DMS153 (cell line): Measurements from ENCODE around the gene PLAC8.
A peak's percentile ranks its signal among the peaks of the same experiment; 100 is the strongest.
"Not testable (repeated sequence)": the region's sequence is repeated elsewhere in the genome, so short reads cannot be mapped to it uniquely, and the experiment has no call there.

Experiments
- DNase-seq: peaks from one replicate; lab custom pipeline; 2025; lab: John Stamatoyannopoulos, UW

Gene PLAC8

DNA sequence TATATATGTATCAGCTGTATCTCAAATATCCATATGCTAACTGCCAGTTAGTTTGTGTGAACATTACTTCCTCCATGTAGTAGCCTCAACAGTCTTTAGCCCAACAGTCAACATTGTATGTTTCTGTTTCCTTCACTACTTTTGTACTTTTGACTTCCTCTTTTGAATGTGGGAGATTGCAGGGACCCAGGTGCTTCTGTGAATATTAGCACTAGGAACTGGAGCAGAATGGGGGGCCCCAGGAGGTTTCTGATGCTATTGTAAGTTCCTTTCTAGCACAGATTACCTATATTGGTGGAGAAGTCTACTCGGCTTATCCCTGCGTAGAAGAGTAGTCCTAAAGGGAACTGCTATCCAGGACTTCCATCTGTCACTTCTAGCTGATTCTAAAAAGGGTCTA is 2.3 kb downstream of the PLAC8 start:
- DNase-seq = peak; percentile 12

DNA sequence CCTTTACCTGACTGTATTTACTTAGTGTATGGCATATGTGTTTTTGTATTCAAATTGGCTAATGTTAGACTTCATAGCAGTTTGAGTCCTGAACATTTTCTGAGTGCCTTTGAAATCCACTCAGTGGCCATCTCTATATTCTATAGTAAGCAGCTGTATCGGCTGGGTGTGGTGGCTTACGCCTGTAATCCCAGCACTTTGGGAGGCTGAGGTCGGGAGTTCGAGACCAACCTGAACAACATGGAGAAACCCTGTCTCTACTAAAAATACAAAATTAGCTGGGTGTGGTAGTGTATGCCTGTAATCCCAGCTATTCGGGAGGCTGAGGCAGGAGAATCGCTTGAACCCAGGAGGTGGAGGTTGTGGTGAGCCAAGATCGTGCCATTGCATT is 2.8 kb downstream of the PLAC8 start:
- not testable (repeated sequence) for DNase-seq

GRCh38 chr4:83110970-83111750 is 3.4 kb downstream of the PLAC8 start:
- DNase-seq = peak; percentile 15

GRCh38 chr4:83110223-83110945 is 4.1 kb downstream of the PLAC8 start:
- peak; percentile 96 for DNase-seq

- DNase-seq = peak; percentile 57
Measured at GRCh38 chr4:83109480-83110222, 4.9 kb downstream of the PLAC8 start.

DNA sequence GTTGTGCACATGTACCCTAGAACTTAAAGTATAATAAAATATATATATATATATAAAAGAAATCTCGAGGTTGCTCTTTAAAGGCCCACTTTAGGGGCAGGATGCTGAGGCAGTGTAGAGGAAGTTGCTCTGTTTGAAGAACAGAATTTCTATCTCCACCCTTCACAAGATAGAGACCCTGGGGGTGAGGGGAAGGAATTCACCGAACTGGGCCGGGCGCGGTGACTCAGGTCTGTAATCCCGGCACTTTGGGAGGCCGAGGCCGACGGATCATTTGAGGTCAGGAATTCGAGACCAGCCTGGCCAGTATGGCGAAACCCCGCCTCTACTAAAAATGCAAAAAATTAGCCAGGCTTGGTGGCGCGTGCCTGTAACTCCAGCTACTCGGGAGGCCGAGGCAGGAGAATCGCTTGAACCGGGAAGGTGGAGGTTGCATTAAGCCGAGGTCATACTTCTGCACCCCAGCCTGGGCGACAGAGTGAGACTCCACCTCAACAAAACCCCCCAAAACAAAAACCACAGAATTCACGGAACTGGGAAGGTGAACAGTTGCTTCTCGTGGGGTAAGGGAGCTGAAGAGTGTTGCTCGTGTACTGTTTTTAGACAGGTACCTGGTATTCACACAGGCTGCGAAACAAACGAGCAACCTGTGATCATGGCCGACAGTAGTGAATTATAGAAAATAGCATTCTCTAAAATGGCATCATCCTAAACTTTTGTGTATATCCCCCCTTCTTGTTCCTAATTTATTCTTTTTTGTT is 6.2 kb downstream of the PLAC8 start:
- DNase-seq = no peak

DNA sequence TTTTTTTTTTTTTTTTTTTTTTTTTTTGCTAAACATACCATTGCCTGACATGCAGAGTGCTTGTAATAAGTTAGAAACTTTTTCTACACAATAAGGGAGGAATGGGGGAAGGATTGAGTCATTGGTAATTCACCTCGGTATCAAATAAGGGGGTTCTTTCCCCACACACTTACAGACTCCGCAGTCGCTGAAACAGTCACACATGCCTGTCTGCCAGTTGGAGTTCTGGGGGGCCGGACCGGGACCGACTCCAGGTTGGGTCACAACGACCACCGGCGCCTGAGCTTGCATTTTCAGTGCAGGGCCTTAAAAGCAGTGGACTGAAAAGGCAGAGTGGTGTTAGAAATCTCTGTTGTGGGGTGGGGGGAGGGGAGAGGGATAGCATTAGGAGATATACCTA is 6.9 kb downstream of the PLAC8 start:
- no peak for DNase-seq

- DNase-seq = no peak
Measured at GRCh38 chr4:83104991-83105390, 9.5 kb downstream of the PLAC8 start.

DNA sequence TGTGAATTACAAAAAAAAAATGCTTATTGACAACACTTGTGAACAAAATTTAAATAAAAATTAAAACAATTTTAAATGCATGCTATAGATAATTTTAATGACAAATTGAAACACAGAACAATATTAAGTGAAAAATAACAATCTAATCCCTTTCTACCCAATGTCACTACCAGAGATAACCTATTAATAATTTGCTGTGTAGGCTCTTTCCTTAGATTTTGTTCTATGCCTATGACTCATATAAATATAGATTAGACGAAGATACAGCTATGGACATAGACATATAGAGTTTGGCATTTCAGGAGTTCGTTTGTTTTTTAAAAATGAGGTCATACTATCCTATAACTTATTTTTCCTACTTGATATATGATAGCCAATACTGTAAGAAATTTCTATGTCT is 18.1 kb downstream of the PLAC8 start:
- no peak for DNase-seq

- no peak for DNase-seq
Measured at GRCh38 chr4:83093060-83093640, 21.4 kb downstream of the PLAC8 start.

GRCh38 chr4:83089410-83090157 is 24.9 kb downstream of the PLAC8 start:
- DNase-seq = no peak

GRCh38 chr4:83084956-83085355 is 29.6 kb downstream of the PLAC8 start:
- DNase-seq = not testable (repeated sequence)

DNA sequence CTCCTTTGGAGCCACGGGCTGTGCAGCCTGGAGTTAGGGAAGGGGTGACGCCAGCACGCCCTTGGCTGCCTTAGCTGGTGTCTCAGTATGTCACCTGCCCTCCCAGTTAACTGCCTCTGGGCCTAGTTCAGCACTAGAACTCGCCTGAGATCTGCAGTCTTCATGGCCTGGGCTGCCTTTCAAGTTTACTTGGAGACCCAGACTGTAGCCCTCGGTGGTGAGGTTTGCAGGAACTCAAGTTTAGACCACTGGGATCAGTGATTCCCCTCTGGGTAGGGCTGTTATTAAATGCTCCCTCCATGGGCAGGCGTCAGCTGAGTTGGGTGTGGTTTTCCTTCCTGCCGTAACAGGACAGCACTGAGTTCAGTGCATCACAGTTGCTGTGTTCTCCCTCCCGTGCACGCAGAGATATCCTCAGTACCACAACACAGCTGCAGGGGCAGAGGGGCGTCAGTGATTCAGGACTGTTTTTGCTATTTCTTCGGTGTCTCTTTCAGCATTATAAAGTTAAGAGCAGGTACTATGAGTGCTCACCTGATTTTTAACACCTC is 30.5 kb downstream of the PLAC8 start:
- DNase-seq = no peak

DNA sequence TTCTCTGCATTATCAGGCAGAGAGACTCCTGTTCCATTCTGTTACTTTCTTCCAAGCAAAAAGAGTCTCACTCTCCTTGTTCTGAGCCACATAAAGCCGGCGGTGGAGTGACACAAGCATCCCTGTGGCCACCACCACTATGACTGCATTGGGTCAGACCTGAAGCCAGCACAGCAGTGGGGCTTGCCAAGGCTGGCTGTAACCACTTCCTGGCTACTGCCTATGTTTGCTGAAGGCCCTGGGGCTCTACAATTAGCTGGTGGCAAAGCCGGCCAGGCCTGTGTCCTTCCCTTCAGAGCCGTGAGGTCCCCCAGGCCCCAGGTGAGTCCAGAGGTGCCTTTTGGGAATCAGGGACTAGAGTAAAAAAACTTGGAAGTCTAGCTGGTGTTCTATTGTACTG is 31.8 kb downstream of the PLAC8 start:
- DNase-seq = no peak

- no peak for DNase-seq
Measured at GRCh38 chr4:83080561-83080960, 34.0 kb downstream of the PLAC8 start.

- DNase-seq = no peak
Measured at GRCh38 chr4:83075311-83076095, 39.0 kb downstream of the PLAC8 start.

- not testable (repeated sequence) for DNase-seq
Measured at GRCh38 chr4:83074783-83075182, 39.7 kb downstream of the PLAC8 start.

- peak; percentile 36 for DNase-seq
Measured at GRCh38 chr4:83074086-83074704, 40.3 kb downstream of the PLAC8 start.

DNA sequence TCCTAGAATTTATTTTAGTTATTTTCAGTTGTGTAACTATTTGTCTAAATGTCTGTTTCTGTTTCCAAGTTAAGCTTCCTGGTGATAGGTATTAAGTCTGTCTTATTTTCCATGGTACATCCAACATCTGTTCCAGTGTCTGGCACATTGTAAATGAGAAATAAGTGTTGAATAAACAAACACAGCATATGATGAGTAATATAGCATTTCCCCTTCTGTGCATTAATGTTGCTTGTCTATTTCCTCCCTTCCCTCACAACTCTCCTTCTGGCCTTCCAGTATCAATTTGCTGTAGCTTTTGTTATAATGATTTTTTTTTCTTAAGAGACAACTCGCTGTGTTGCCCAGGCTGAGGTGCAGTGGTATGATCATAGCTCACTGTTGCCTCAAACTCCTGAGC is 43.4 kb downstream of the PLAC8 start:
- no peak for DNase-seq
